ENCODE results near the gene APOC3. TPM values are rescaled to one million over a fixed set of nuclear protein-coding genes. Genes with fewer than 3 reads are reported as not detected.

Gene APOC3
- total and polyA plus RNA-seq, 2 of the 4 experiments (the other 2 are of a cell fraction) = not detected

GRCh38 chr11:116826751-116827431 lies 2.8 kb upstream of the APOC3 start:
- H3K4me2 ChIP-seq (ENCODE audit: low read depth, low read length) = no peak overlapping the region
- intact Hi-C loops (cut with micrococcal nuclease) (no loop called here), in situ Hi-C loops (cut with MboI; ENCODE audit: low sequenced_read_pairs) (no loop called here), dilution Hi-C loops (cut with HindIII; ENCODE audit: low sequenced_read_pairs, unreplicated experiment) (no loop called here)
- ChIA-PET POLR2A (ENCODE audit: unreplicated experiment) (no interaction called here), CTCF (interaction anchor here (1.6 kb wide), 1 partner anchor 9 kb away, joined by 5 read pairs; no protein-coding TSS in a partner anchor)
- no peak overlapping the region for H2BK15ac ChIP-seq (ENCODE audit: low read depth, low read length)
- no peak overlapping the region for H2AK9ac ChIP-seq (replicated peaks; ENCODE audit: low read depth, low read length, poor library complexity)
- no peaks in the 10 kb centered on the region for H3K36me3 ChIP-seq (ENCODE audit: control insufficient read depth, insufficient read depth, low read length)
- H3K14ac ChIP-seq (replicated peaks; ENCODE audit: low read depth, low read length) = no peak overlapping the region
- no peak overlapping the region for H2BK120ac ChIP-seq (ENCODE audit: low read depth, low read length)
- H3K18ac ChIP-seq (ENCODE audit: low read depth, low read length) = no peak overlapping the region
- no TSS peak for BruUV-seq (replicated peaks)
- no peak overlapping the region for H2AFZ ChIP-seq (replicated peaks; ENCODE audit: low read length, poor library complexity)
- no peak overlapping the region for H3K27ac ChIP-seq (ENCODE audit: insufficient read depth, low read length)
- H3K23ac ChIP-seq (ENCODE audit: low read depth, low read length) = no peak overlapping the region
- H2AK5ac ChIP-seq (ENCODE audit: low read depth, low read length) = no peak overlapping the region
- H4K20me1 ChIP-seq (ENCODE audit: insufficient read depth, low read length) = no peaks in the 10 kb centered on the region
- H3K4me3 ChIP-seq (ENCODE audit: insufficient read depth, low read depth, low read length) = no peak overlapping the region
- H3K56ac ChIP-seq (ENCODE audit: extremely low read depth, insufficient read depth, low read length) = no peak overlapping the region
- H2BK5ac ChIP-seq (ENCODE audit: low read depth, low read length, poor library complexity, severe bottlenecking) = no peak overlapping the region
- no peak overlapping the region for H4K8ac ChIP-seq (ENCODE audit: low read depth in 2 of 2, low read length in 2 of 2)
- no peaks in the 10 kb centered on the region for H3K9me1 ChIP-seq (ENCODE audit: insufficient read depth, low read length)
- H3K79me1 ChIP-seq (ENCODE audit: low read depth in 1 of 2, low read length in 2 of 2) = no peaks in the 10 kb centered on the region
- no peak overlapping the region for H3K9ac ChIP-seq (ENCODE audit: low read depth, low read length)
- no peak overlapping the region for H4K91ac ChIP-seq (ENCODE audit: insufficient read depth, low read depth, low read length)
- TF ChIP-seq NFE2L2 (IDR thresholded peaks at IDR 0.05; ENCODE audit: low read depth, low read length) (no peak), CTCF (conservative IDR thresholded peaks at IDR 0.05; ENCODE audit: low read depth, low read length) (no peak), SMC3 (IDR thresholded peaks at IDR 0.05; ENCODE audit: low read depth, low read length) (no peak)
- no peak overlapping the region for H2BK20ac ChIP-seq (ENCODE audit: low read depth, low read length)
- 83% methylated on average over 1 of the region's 9 CpGs; no CpG with 5 or more reads in 1 of the 2 experiments for WGBS, 2 experiments (ENCODE audit: extremely low coverage in 2 of 2, insufficient read length in 1 of 2)
- DNase-seq = no peak
- no peak overlapping the region for H4K5ac ChIP-seq (ENCODE audit: low read depth, low read length)
- no peak overlapping the region for H3K4ac ChIP-seq (ENCODE audit: low read depth, low read length)
- ATAC-seq (ENCODE audit: low read depth) = no peak
- peaks cover 17% of the 10 kb centered on the region; the same call in 1 of the 2 replicates for H3K27me3 ChIP-seq (ENCODE audit: control insufficient read depth, insufficient read depth, low read length)
- H3K9me3 ChIP-seq (ENCODE audit: control insufficient read depth, insufficient read depth, low read length) = no peaks in the 10 kb centered on the region
- peaks cover 4% of the 10 kb centered on the region; the same call in 1 of the 2 replicates for H3K4me1 ChIP-seq (ENCODE audit: control insufficient read depth, insufficient read depth, low read length)
